Subcutaneous abdominal adipose tissue (tissue), 5 donors: Measurements from ENCODE around the gene CORT.

ENCODE experiments used
- H3K27ac ChIP-seq: one replicate; pipeline ENCODE4 v1.7.0; 2013; ENCODE audit warnings: low read depth, mild to moderate bottlenecking, inconsistent platforms, low read length, moderate library complexity
- H3K27me3 ChIP-seq, 5 donors: one replicate each; pipeline ENCODE4 v1.7.0; 2013; ENCODE audit warnings: low read length in 5 of 5, inconsistent platforms in 1 of 5; ENCODE audit not compliant: control insufficient read depth in 5 of 5, insufficient read depth in 4 of 5
- H3K36me3 ChIP-seq, 5 donors: one replicate each; pipeline ENCODE4 v1.7.0; 2013; ENCODE audit warnings: low read length in 5 of 5; ENCODE audit not compliant: control insufficient read depth in 5 of 5, insufficient read depth in 5 of 5
- H3K4me1 ChIP-seq, 5 donors: one replicate each; pipeline ENCODE4 v1.7.0; 2013; ENCODE audit warnings: low read length in 5 of 5, mild to moderate bottlenecking in 3 of 5, moderate library complexity in 1 of 5; ENCODE audit not compliant: control insufficient read depth in 5 of 5, insufficient read depth in 5 of 5
- H3K4me3 ChIP-seq, 5 donors: one replicate each; pipeline ENCODE4 v1.7.0; 2013; ENCODE audit warnings: low read length in 5 of 5, low read depth in 1 of 5
- H3K9ac ChIP-seq, 5 donors: one replicate each; pipeline ENCODE4 v1.7.0; 2013; ENCODE audit warnings: low read length in 5 of 5, mild to moderate bottlenecking in 4 of 5, moderate library complexity in 3 of 5
- H3K9me3 ChIP-seq, 5 donors: one replicate each; pipeline ENCODE4 v1.7.0; 2013; ENCODE audit warnings: low read length in 5 of 5; ENCODE audit not compliant: control insufficient read depth in 5 of 5
- donor health status: healthy.
- donor health status: healthy.
- donor health status: healthy.
- donor health status: healthy.
- donor health status: healthy.

Gene CORT

GRCh38 chr1:10490286-10490970 is 40.6 kb downstream of the CORT start:
- no peak overlapping the region for H3K9ac ChIP-seq

GRCh38 chr1:10494418-10494753 is 44.6 kb downstream of the CORT start:
- peaks cover 3 to 28% (median 24%) of the 10 kb centered on the region in 5 donors for H3K4me1 ChIP-seq
- H3K27me3 ChIP-seq = no peaks in the 10 kb centered on the region
- H3K4me3 ChIP-seq = no peak overlapping the region
- H3K36me3 ChIP-seq = peaks cover 0 to 22% (median 13%) of the 10 kb centered on the region in 5 donors
- no peaks in the 10 kb centered on the region for H3K9me3 ChIP-seq
- H3K27ac ChIP-seq = no peak overlapping the region
- H3K9ac ChIP-seq = peak overlapping the region in 2 of 5 donors; percentile 26 to 42

More at GRCh38 chr1:10490286-10490970, 40.6 kb downstream of the CORT start:
- Histone ChIP-seq H3K4me1 (peaks cover 3 to 30% (median 27%) of the 10 kb centered on the region in 5 donors), H3K27me3 (no peaks in the 10 kb centered on the region), H3K27ac (no peak overlapping the region), H3K4me3 (no peak overlapping the region), H3K36me3 (peaks cover 0 to 5% (median 2%) of the 10 kb centered on the region in 5 donors), H3K9me3 (peaks cover 0 to 3% (median 0%) of the 10 kb centered on the region in 5 donors)

- Histone ChIP-seq H3K36me3 (peaks cover 0 to 22% (median 13%) of the 10 kb centered on the region in 5 donors), H3K9me3 (no peaks in the 10 kb centered on the region), H3K4me1 (peaks cover 3 to 23% (median 19%) of the 10 kb centered on the region in 5 donors), H3K27ac (no peak overlapping the region), H3K4me3 (peak overlapping the region; percentile 19 to 53 (median 40)), H3K9ac (peak overlapping the region in 2 of 5 donors; percentile 42 to 46), H3K27me3 (no peaks in the 10 kb centered on the region)
Measured at GRCh38 chr1:10494754-10495474, 45.1 kb downstream of the CORT start.

- peaks cover 3 to 20% (median 16%) of the 10 kb centered on the region in 5 donors for H3K4me1 ChIP-seq
- peaks cover 0 to 17% (median 11%) of the 10 kb centered on the region in 5 donors for H3K36me3 ChIP-seq
- H3K9ac ChIP-seq = peak overlapping the region in 1 of 5 donors; percentile 46
- H3K9me3 ChIP-seq = no peaks in the 10 kb centered on the region
- no peak overlapping the region for H3K27ac ChIP-seq
- peak overlapping the region in 3 of 5 donors; percentile 19 to 33 (median 31) for H3K4me3 ChIP-seq
- H3K27me3 ChIP-seq = no peaks in the 10 kb centered on the region
Measured at GRCh38 chr1:10495475-10495817, 45.6 kb downstream of the CORT start.

- H3K4me1 ChIP-seq = peaks cover 3 to 20% (median 16%) of the 10 kb centered on the region in 5 donors
- H3K27me3 ChIP-seq = no peaks in the 10 kb centered on the region
- no peak overlapping the region for H3K27ac ChIP-seq
- no peak overlapping the region for H3K9ac ChIP-seq
- H3K4me3 ChIP-seq = no peak overlapping the region
- H3K36me3 ChIP-seq = peaks cover 0 to 17% (median 11%) of the 10 kb centered on the region in 5 donors
- H3K9me3 ChIP-seq = no peaks in the 10 kb centered on the region
Measured at GRCh38 chr1:10495952-10496351, 46.1 kb downstream of the CORT start.

- Histone ChIP-seq H3K9me3 (no peaks in the 10 kb centered on the region), H3K27ac (no peak overlapping the region), H3K36me3 (peaks cover 0 to 17% (median 11%) of the 10 kb centered on the region in 5 donors)
Measured at GRCh38 chr1:10497109-10497508, 47.3 kb downstream of the CORT start.

GRCh38 chr1:10498231-10498630 is 48.4 kb downstream of the CORT start:
- Histone ChIP-seq H3K4me3 (no peak overlapping the region), H3K9ac (no peak overlapping the region), H3K4me1 (peaks cover 3 to 20% (median 16%) of the 10 kb centered on the region in 5 donors), H3K36me3 (peaks cover 0 to 17% (median 11%) of the 10 kb centered on the region in 5 donors), H3K27ac (no peak overlapping the region), H3K9me3 (no peaks in the 10 kb centered on the region), H3K27me3 (no peaks in the 10 kb centered on the region)

More at GRCh38 chr1:10497109-10497508, 47.3 kb downstream of the CORT start:
- peaks cover 3 to 20% (median 16%) of the 10 kb centered on the region in 5 donors for H3K4me1 ChIP-seq
- H3K27me3 ChIP-seq = no peaks in the 10 kb centered on the region
- no peak overlapping the region for H3K9ac ChIP-seq
- no peak overlapping the region for H3K4me3 ChIP-seq
